Suprapubic skin (tissue), 4 donors: ENCODE measurements around the gene BFSP1. TPM values are rescaled to one million over a fixed set of nuclear protein-coding genes. Genes with fewer than 3 reads are reported as not detected.
A peak's percentile ranks its signal among the peaks of the same experiment; 100 is the strongest.

ENCODE experiments used
- DNase-seq, 2 donors: peaks; one replicate each; pipeline ENCODE4 v3.0.0-alpha.2; 2019; ENCODE audit warnings: low spot score in 2 of 2
- H3K27ac ChIP-seq: fragments of 200-600 bp; sonication (generic); one replicate; pipeline ENCODE4 v1.5.1; 2019
- H3K27me3 ChIP-seq: fragments of 200-600 bp; sonication (generic); one replicate; pipeline ENCODE4 v1.5.1; 2019
- H3K36me3 ChIP-seq: fragments of 200-600 bp; sonication (generic); one replicate; pipeline ENCODE4 v1.5.1; 2019
- H3K4me1 ChIP-seq: fragments of 200-600 bp; sonication (generic); one replicate; pipeline ENCODE4 v1.5.1; 2019
- H3K4me3 ChIP-seq: fragments of 200-600 bp; sonication (generic); one replicate; pipeline ENCODE4 v1.5.1; 2019; ENCODE audit warnings: mild to moderate bottlenecking
- H3K9me3 ChIP-seq: fragments of 200-600 bp; sonication (generic); one replicate; pipeline ENCODE4 v1.5.1; 2019
- EP300 ChIP-seq: sonication (generic); formaldehyde crosslinking; IDR thresholded peaks from one replicate; pipeline ENCODE4 v1.6.1; 2017; ENCODE audit warnings: antibody characterized with exemption
- POLR2A ChIP-seq, 2 donors: fragments of 450-650 bp; IDR thresholded peaks; one replicate each; pipeline ENCODE4 v1.6.1; 2017; ENCODE audit warnings: antibody characterized with exemption in 2 of 2, mild to moderate bottlenecking in 2 of 2, moderate library complexity in 2 of 2
- POLR2AphosphoS5 ChIP-seq, 3 donors: sonication (generic); formaldehyde crosslinking; IDR thresholded peaks; one replicate each; pipeline ENCODE4 v1.6.1; 2017; ENCODE audit warnings: antibody characterized with exemption in 3 of 3
- WGBS: methylation state at CpG from one replicate; pipeline ENCODE4 v1.1.5; 2018; 5-methylcytosine and 5-hydroxymethylcytosine counted together
- total RNA-seq, 4 donors: library from RNA; depleted of rRNA; stranded (reverse); fragments of >200 nt; gene quantifications; one replicate each; pipeline ENCODE4 v1.1.0, GENCODE V29; 2016
- TF ChIP-seq, protein P1 (sequence below), 2 donors: fragments of 200-600 bp in 1 of 2; fragments of 450-650 bp in 1 of 2; sonication (generic) in 1 of 2; IDR thresholded peaks; one replicate each; pipeline ENCODE4 v1.5.1; 2016 to 2019; ENCODE audit warnings: antibody characterized with exemption in 2 of 2, mild to moderate bottlenecking in 1 of 2, moderate library complexity in 1 of 2

Gene BFSP1
- total RNA-seq, 4 donors from 2014 or later, result 0.85 to 1.7 (median 1.4) TPM

DNA sequence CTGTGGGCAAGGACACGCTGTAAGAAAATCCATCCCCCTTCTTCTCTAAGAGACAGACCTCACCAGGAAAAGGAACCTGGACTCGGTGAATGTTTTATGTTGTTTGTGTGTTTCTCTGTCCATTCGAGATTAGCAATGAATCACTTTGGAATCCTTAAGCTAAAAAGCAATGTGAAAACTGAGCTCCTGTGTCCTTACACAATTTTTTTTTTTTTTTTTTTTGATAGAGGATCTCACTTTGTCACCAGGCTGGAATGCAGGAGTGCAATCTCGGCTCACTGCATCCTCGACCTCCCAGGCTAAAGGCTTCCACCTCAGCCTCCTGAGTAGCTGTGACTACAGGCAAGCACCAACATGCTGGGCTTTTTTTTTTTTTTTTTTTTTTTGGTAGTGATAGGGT is 32.1 kb downstream of the BFSP1 start:
- Histone ChIP-seq H3K4me1 (no peaks in the 10 kb centered on the region), H3K9me3 (no peaks in the 10 kb centered on the region), H3K27ac (no peak overlapping the region), H3K36me3 (no peaks in the 10 kb centered on the region), H3K27me3 (no peaks in the 10 kb centered on the region), H3K4me3 (no peak overlapping the region)
- no peak for TF ChIP-seq EP300
- TF ChIP-seq, protein P1, sequence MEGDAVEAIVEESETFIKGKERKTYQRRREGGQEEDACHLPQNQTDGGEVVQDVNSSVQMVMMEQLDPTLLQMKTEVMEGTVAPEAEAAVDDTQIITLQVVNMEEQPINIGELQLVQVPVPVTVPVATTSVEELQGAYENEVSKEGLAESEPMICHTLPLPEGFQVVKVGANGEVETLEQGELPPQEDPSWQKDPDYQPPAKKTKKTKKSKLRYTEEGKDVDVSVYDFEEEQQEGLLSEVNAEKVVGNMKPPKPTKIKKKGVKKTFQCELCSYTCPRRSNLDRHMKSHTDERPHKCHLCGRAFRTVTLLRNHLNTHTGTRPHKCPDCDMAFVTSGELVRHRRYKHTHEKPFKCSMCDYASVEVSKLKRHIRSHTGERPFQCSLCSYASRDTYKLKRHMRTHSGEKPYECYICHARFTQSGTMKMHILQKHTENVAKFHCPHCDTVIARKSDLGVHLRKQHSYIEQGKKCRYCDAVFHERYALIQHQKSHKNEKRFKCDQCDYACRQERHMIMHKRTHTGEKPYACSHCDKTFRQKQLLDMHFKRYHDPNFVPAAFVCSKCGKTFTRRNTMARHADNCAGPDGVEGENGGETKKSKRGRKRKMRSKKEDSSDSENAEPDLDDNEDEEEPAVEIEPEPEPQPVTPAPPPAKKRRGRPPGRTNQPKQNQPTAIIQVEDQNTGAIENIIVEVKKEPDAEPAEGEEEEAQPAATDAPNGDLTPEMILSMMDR (IDR thresholded peaks at IDR 0.05), result no peak
- no peak for TF ChIP-seq POLR2AphosphoS5 (IDR thresholded peaks at IDR 0.05)
- no peak for TF ChIP-seq POLR2A (IDR thresholded peaks at IDR 0.05)
- WGBS, result 81% methylated on average over 5 of the region's 5 CpGs
- peak in 1 of 2 donors; percentile 40 for DNase-seq

DNA sequence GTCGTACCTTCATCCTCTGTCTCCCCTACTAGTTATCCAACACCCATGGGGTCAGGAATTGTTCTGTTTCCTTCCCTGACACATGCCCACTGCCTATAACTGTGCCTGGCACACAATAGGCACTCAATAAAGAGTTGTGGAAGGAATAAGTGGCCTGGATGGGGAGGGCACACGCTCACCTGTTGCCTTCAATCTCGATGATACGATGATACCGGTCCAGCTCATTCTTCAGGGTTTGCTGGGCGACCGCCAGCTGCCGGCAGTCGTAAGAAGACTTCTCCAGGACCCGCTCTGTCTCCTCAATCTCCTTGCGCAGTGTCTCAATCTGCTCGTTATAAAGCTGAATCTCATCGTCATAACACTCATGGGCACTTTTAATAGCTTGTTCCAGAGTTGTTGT is 32.5 kb downstream of the BFSP1 start:
- 95% methylated on average over 13 of the region's 13 CpGs for WGBS
- peak in 1 of 2 donors; percentile 12 for DNase-seq

DNA sequence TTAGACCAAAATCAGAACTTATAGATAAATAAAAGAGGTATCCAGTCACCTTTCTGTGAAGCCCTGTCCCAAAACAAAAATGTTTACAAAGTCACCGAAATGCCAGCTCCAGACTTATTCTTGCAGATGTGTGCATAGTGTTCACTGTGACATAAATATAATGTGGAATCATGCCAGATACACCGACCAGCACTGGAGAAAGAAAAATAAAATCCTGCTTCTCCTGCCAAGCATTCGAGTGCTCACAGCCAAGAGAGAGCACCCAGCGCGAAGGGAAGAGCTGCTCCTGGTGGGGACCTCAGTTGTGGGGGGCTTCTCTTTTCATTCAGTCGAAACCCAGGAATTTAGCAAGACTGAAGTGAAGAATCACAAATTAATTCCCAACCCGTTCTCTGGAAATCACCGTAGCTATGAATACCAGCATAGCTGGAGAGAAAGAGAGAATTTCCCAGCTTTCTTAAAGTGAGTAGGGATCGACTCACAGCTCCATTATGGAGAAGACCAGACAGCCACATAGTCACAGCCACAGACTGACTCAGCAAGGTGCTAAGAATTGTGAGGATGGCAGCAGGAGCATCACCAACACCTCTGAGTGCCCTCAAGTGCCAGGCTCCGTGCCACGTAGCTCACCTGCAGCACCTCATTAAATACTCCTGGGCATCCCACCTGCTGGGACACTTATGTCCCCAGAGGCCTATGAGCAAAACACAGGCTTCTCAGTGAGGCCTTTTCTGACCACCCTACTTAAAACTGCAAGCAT is 33.2 kb downstream of the BFSP1 start:
- Histone ChIP-seq H3K4me1 (no peaks in the 10 kb centered on the region), H3K27me3 (no peaks in the 10 kb centered on the region), H3K4me3 (no peak overlapping the region), H3K36me3 (no peaks in the 10 kb centered on the region), H3K27ac (no peak overlapping the region), H3K9me3 (no peaks in the 10 kb centered on the region)
- DNase-seq, result peak in 1 of 2 donors; percentile 37
- TF ChIP-seq, protein P1 (IDR thresholded peaks at IDR 0.05), result no peak
- no peak for TF ChIP-seq EP300
- no peak for TF ChIP-seq POLR2AphosphoS5 (IDR thresholded peaks at IDR 0.05)
- TF ChIP-seq POLR2A (IDR thresholded peaks at IDR 0.05), result no peak
- 50% methylated on average over 11 of the region's 11 CpGs for WGBS

More for the DNA sequence above, 32.5 kb downstream of the BFSP1 start:
- TF ChIP-seq EP300 (no peak), POLR2A (IDR thresholded peaks at IDR 0.05) (no peak)
- TF ChIP-seq, protein P1 (IDR thresholded peaks at IDR 0.05), result no peak
- Histone ChIP-seq H3K36me3 (no peaks in the 10 kb centered on the region), H3K9me3 (no peaks in the 10 kb centered on the region), H3K4me1 (no peaks in the 10 kb centered on the region), H3K4me3 (no peak overlapping the region), H3K27me3 (no peaks in the 10 kb centered on the region), H3K27ac (no peak overlapping the region)

DNA sequence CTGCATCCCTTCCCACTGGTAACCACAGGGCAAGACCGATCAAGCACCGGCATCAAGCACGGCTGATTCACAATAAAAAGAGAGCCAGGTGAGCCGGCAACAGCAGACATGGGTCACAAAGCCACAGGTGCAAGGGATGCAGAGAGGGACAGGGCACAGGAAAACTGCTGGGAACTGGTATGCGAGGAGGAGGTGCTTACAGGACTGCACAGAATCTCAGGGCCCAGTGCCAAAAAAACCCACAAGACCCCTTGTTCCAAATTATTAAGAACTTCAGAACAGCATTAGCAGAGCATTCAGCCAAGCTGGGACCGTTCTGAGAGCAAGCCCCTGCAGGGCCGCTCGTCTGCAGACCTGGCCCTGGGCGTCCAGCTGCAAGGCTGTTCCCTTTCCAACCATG is 35.4 kb downstream of the BFSP1 start:
- Histone ChIP-seq H3K4me1 (no peaks in the 10 kb centered on the region), H3K9me3 (no peaks in the 10 kb centered on the region), H3K36me3 (no peaks in the 10 kb centered on the region), H3K4me3 (no peak overlapping the region), H3K27me3 (no peaks in the 10 kb centered on the region), H3K27ac (no peak overlapping the region)
- TF ChIP-seq, protein P1 (IDR thresholded peaks at IDR 0.05), result no peak
- TF ChIP-seq POLR2A (IDR thresholded peaks at IDR 0.05) (no peak), EP300 (no peak), POLR2AphosphoS5 (IDR thresholded peaks at IDR 0.05) (no peak)
- WGBS, result 91% methylated on average over 6 of the region's 9 CpGs
- DNase-seq, result peak in 1 of 2 donors; percentile 37

DNA sequence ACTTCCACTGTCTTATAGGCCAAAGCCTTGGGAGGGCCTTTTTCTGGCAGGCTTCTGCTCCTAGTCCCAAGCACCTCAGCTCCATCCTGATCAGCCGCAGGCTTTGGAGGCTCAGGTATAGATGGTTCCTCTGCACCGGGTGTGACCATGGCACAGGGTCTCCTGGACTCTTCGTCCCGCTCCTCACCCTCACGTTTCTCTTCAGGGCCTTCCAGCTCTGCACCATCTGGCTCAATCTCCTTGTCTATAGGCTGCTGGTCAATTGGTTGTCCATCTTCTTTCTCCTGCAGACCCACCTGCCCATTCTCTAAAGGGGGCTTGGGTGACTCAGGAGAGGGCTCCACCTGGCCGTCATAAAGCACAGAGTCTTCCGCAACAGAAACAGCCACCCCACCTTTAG is 37.0 kb downstream of the BFSP1 start:
- no peak for TF ChIP-seq POLR2A (IDR thresholded peaks at IDR 0.05)
- TF ChIP-seq POLR2AphosphoS5 (IDR thresholded peaks at IDR 0.05), result no peak
- TF ChIP-seq EP300, result no peak
- TF ChIP-seq, protein P1 (IDR thresholded peaks at IDR 0.05), result no peak
- Histone ChIP-seq H3K9me3 (no peaks in the 10 kb centered on the region), H3K36me3 (no peaks in the 10 kb centered on the region), H3K27me3 (no peaks in the 10 kb centered on the region), H3K27ac (no peak overlapping the region), H3K4me1 (no peaks in the 10 kb centered on the region), H3K4me3 (no peak overlapping the region)
- DNase-seq, result peak in 1 of 2 donors; percentile 16
- 95% methylated on average over 7 of the region's 7 CpGs for WGBS
